DMS53 treated with DMSO at 0.1 percent for 48 hours (cell line): ENCODE data around the gene GIMAP7.
"Not testable (repeated sequence)": the region's sequence is repeated elsewhere in the genome, so short reads cannot be mapped to it uniquely, and the experiment has no call there.

Source experiments
- DNase-seq: peaks from one replicate; lab custom pipeline; 2025; ENCODE audit not compliant: unreplicated experiment; lab: John Stamatoyannopoulos, UW

Gene GIMAP7

GRCh38 chr7:150511048-150511447 lies 3.6 kb upstream of the GIMAP7 start:
- DNase-seq = no peak

GRCh38 chr7:150513758-150514157 lies 914 bp upstream of the GIMAP7 start:
- no peak for DNase-seq

- no peak for DNase-seq
Observed at GRCh38 chr7:150515248-150516147, 826 bp downstream of the GIMAP7 start.

GRCh38 chr7:150516956-150517745 lies 2.5 kb downstream of the GIMAP7 start:
- DNase-seq = no peak

DNA sequence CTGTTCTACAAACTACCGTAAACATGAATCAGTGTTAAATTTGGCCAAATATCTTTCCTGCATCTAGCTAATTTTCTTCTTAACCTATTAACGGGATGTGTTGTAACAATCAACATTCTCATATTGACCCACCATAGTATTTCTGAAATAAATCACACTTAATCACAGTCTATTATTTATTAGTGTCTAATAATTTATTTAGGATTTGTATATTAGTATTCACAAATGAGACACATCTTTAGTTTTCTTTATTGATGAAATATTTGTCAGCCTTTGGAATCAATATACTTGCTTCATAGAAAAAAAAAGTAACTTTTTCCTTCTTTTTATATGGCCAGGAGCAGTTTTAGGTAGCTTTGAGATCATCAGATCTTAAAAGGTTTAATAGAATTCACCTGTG lies 4.6 kb downstream of the GIMAP7 start:
- no peak for DNase-seq

- no peak for DNase-seq
Observed at GRCh38 chr7:150520145-150520544, 5.5 kb downstream of the GIMAP7 start.

DNA sequence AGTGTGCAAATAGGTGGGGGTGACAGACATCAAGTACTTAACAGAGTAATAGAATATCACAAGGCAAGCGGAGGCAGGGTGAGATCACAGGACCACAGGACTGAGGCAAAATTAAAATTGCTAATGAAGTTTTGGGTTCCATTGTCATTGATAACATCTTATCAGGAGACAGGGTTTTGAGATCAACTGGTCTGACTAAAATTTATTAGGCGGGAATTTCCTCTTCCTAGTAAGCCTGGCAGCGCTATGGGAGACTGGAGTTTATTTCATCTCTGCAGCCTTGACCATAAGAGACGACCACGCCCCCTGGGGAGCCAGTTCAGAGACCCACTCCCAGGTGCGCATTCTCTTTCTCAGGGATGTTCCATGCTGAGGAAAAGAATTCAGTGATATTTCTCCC lies 8.3 kb downstream of the GIMAP7 start:
- DNase-seq = not testable (repeated sequence)

GRCh38 chr7:150524018-150524417 lies 9.3 kb downstream of the GIMAP7 start:
- DNase-seq = no peak

- DNase-seq = no peak
Observed at GRCh38 chr7:150531704-150532103, 17.0 kb downstream of the GIMAP7 start.

- no peak for DNase-seq
Observed at GRCh38 chr7:150538259-150538658, 23.6 kb downstream of the GIMAP7 start.

DNA sequence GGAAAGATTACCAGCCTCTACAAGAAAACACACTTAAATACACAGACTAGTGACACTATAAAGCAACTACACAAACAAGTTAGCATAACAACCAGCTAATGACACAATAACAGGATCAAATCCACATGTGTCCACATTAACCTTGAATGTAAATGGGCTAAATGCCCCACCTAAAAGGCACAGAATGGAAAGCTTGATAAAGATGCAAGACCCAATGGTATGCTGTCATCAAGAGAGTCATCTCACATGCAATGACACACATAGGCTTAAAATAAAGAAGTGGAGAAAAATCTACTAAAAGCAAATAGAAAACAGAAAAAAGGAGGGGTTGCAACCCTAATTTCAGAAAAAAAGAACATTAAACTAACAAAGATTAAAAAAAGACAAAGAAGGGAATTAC lies 38.5 kb downstream of the GIMAP7 start:
- DNase-seq = no peak

DNA sequence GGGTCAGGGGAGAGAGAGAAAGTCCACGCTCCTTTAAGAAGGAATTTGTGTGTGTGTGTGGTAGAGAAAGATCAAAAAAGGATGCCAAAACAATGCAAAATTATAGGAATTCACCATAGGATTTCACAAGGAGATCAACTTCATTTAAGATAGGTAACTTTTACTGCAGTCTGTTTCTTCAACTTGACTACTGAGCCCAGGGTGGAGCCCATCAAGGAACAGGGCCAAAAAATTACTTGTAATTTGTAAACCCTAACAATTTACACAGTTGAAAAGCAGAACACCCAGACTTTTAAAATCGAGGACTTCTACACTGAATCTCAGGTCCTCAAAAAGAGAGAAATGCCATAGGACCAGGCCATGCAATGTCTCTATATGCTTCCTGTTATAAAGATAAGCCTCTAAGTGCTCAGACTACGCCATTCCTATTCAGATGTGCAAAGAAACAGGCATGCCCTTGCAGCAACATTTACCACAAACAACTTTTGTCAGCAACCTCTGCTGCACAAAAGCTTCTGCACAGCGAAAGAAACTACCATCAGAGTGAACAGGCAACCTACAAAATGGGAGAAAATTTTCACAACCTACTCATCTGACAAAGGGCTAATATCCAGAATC lies 42.0 kb downstream of the GIMAP7 start:
- DNase-seq = no peak

- DNase-seq = no peak
Observed at GRCh38 chr7:150560486-150560885, 45.8 kb downstream of the GIMAP7 start.

- no peak for DNase-seq
Observed at GRCh38 chr7:150562919-150563318, 48.2 kb downstream of the GIMAP7 start.

GRCh38 chr7:150564006-150564405 lies 49.3 kb downstream of the GIMAP7 start:
- no peak for DNase-seq

GRCh38 chr7:150564566-150564965 lies 49.9 kb downstream of the GIMAP7 start:
- DNase-seq = no peak

- DNase-seq = no peak
Observed at GRCh38 chr7:150565239-150565638, 50.6 kb downstream of the GIMAP7 start.

DNA sequence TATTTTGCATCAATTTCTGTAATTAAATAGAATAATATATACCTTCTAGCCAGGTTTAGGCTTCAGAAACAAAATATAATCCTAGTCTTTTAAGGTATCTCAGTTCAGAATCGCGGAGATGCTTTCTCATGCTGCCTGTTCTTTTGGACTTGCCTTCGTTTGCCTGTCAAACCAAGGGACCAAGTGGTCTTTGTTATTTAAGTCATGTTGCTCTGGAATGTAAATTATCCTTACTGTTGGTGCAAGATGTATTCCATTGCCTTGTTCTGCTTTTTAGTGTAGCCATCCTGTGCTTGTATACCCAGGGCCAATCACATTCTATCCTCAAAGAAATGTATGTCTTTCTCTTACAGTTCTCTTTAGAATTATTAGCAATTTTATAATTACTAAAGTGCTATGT lies 51.5 kb downstream of the GIMAP7 start:
- DNase-seq = no peak

- DNase-seq = no peak
Observed at GRCh38 chr7:150566572-150566971, 51.9 kb downstream of the GIMAP7 start.

DNA sequence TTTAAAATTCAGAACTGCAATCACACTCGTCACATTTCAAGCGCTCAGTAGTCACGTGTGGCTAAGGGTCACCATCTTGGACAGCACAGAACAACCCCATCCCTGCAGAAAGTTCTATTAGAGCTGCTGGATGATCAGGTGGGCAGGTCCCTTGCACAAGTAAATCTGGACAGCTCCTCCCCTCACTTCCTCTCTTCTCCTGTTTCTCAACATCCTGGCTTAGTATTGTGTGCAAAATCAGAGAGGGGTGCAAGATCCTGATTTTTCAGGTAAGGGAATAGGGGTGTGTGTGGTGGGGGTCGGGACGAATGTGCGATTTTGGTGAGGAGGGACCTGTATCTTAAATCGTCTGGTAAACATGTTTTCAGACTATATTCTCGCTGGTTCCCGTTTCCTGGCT lies 52.5 kb downstream of the GIMAP7 start, which contains the start of gene GIMAP4:
TSS of gene GIMAP4 (plus strand) at position 222 of the 400 bp plus-strand sequence. CDS start 2,512 bp downstream, outside the sequence.
- DNase-seq = no peak

GRCh38 chr7:150567871-150568301 lies 53.2 kb downstream of the GIMAP7 start:
- no peak for DNase-seq
